HuH-7 (cell line): ENCODE data around the gene CYTL1.
"Not testable (repeated sequence)": the region's sequence is repeated elsewhere in the genome, so short reads cannot be mapped to it uniquely, and the experiment has no call there.

Experiments used
- DNase-seq: peaks from one replicate; pipeline ENCODE4 v3.0.0; 2011; ENCODE audit warnings: low spot score

CYTL1 gene

GRCh38 chr4:4996935-4997334 lies 22.3 kb downstream of the CYTL1 start:
- not testable (repeated sequence) for DNase-seq

DNA sequence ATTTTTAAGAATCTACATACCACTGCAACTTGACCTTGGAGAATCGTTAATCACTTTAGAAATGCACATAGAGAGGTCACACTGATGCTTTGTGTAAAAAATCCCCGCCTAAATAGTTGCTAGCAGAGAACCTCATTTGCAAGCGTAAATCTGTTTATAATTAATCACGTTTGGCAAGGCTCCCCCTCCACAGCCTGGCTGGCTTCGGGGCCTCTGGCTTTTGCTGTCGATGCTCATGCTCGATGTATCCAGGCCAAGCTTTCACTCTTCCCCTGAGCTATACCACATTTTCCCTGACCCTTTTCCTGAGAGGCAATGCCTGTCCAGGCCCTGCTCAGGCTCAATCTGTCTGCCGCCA lies 23.4 kb downstream of the CYTL1 start:
- DNase-seq, result no peak

DNA sequence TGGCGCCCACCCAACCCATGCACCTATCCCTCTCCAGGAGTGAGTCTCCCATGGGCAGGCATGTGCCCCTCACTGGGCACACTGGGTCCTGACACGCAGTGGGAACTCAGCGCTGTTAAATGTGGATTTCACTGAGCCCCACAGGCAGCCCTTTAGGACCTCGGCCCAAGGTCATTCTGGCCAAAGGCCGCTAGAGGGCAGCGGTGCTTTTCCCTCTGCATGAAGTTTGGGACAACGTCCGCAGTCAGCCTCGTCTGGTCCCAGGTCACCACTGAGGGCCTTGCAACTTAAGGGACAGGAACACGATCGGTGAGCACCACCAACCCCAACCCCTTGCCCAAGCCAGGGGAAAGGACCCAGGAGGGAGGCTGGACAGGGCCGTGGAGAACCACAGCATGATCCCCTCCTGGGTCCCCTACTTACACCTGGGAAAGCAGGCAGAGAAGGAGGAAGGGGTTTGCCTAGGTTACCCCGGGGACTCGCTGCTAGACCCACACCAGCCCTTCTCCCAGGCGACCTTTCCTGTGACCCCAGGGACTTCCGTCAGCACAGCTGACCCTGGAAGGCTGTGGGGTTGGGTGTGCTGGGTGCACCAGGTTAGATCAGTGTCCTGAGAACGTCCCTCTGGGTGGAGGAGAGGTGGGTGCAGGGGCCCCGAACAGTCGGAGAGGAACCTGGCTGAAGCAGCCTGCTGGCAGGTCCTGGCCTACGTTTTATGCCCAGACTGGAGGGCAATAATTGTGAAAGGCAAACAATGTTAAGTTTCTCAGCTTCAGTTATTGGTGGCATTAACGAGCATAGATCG lies 24.0 kb downstream of the CYTL1 start:
- peak; percentile 68 for DNase-seq

GRCh38 chr4:4994312-4995097 lies 24.8 kb downstream of the CYTL1 start:
- no peak for DNase-seq

DNA sequence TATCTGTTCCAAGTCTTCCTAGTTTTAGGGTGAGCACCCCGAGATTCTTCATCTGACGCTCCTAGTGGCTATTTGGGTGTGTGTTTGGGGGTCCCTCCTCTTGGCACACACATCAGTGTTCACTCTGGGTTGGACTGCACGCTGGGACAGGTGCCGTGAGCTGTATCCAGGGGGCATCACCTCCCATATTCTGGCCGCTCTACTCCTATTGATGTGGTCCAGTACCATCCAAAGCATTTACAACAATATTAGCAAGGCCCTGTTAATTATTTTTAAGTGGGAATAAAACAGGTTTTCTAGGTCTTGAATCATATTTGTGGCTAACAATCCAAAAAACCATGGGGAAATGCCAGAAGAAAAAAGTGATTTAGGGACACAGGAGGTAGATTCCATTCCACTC lies 26.4 kb downstream of the CYTL1 start:
- DNase-seq, result no peak

DNA sequence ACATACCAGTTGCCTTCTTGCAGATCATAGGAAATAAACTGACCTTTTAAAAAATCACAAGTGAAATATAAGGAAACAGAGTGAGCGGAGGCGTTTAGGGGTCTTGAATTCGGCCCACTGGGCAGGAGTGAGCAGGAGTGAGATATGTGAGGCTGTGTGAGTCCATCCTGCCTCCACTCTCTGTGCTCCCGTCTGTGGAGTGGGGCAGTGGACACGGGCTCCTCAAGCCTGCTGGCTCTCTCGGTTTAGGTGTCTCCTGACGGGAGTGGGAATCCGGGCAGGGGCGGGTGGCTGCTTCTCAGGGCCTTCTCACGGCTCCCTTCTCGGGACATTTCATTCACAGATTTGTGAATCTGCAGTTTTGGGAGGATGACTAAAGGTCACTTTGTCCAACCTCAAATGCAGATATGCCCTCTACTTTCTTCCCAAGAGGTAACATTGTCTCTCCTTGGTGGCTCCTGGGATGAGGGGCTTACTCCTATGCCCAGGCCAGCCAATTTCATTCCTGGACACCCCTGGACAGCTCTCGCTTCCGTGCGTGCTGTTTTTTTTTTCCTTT lies 27.6 kb downstream of the CYTL1 start:
- no peak for DNase-seq

- no peak for DNase-seq
Measured at GRCh38 chr4:4990857-4991540, 28.3 kb downstream of the CYTL1 start.

- DNase-seq, result no peak
Measured at GRCh38 chr4:4990329-4990728, 28.9 kb downstream of the CYTL1 start.

GRCh38 chr4:4989083-4989622 lies 30.1 kb downstream of the CYTL1 start:
- DNase-seq, result no peak

GRCh38 chr4:4987656-4988055 lies 31.6 kb downstream of the CYTL1 start:
- DNase-seq, result no peak

DNA sequence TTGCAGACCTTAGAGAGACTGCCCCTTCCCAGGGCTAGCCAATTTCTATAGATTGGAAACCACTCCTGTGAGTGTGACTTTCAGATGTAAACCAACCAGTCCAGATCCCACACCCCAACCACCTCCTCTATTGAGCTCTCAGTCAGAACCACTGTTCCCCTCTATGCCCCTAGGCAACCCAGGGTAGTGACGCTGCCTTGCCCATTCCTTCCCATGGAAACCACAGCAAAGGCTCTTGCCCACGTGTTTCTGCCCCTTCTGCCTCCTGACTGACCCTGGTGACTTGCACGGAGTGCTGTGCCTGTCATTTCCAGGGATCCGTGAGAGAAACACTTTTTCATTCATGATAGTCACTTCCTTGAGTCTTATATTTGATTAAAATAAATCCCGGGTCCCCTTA lies 32.4 kb downstream of the CYTL1 start:
- no peak for DNase-seq

DNA sequence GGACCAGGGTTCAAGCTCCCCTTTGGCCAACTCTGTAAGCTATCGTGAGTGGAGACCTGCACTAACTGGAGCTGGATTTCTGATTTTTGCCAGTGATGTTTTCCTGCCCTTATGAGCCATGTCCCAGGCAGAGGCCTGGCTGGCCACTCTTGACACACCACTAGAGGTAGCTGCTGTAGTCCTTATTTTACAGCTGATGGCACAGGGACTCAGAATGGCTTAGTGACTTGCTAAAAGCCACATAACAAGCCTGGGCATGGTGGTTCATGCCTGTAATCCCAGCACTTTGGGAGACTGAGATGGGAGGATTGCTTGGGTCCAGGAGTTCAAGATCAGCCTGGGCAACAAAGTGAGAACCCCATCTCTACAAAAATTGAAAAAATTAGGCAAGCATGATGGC lies 33.4 kb downstream of the CYTL1 start:
- DNase-seq, result no peak

DNA sequence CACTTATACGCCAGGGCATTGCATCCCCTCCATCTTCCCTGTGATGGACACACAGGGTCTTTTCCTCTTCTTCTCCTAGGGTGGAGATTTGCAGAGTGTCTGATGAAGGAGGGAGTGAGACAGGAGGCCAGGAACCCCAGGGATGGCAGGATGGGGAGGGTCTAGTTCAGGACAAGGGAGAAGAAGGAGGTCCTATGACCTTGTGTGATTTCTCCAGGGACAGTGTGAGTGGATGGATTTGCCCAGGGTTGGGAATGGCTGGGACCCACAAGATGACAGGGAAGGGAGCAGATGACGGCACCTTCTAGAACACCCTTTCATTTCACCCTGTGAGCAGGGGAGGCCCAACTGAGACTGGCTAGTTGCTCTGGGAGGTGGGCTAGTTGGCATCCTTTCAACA lies 34.2 kb downstream of the CYTL1 start:
- no peak for DNase-seq

GRCh38 chr4:4984186-4984585 lies 35.1 kb downstream of the CYTL1 start:
- no peak for DNase-seq

- DNase-seq, result no peak
Measured at GRCh38 chr4:4981827-4982226, 37.4 kb downstream of the CYTL1 start.

- no peak for DNase-seq
Measured at GRCh38 chr4:4981427-4981826, 37.8 kb downstream of the CYTL1 start.

DNA sequence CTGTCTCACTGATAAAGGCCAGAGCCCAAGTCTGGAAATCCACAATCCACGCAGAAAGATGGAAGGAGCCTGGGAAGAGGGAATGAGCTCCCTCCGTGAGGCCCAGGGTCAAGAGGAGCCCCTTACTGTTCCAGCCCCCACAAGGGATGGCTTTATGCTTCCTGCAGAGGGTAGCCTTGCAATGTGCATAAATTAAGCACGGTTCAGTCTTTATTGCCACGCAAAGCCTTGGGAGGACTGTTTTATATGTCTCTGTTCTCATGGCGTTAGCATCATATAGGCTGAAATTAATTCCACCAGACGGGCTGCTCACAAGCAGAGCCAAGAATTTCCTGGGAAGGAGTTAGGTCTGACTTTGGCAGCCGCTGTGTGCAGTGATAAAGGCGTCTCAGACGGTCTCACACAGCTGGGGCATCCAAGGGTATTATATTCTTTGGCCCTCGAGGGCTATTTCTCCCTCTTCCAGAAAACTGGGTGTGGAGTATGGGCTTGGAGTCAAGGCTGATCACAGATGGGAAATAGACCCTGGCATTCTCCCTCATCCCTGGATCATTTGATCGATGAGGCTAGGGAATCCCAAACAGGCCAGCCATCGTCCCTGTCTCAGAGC lies 38.5 kb downstream of the CYTL1 start:
- DNase-seq, result no peak

DNA sequence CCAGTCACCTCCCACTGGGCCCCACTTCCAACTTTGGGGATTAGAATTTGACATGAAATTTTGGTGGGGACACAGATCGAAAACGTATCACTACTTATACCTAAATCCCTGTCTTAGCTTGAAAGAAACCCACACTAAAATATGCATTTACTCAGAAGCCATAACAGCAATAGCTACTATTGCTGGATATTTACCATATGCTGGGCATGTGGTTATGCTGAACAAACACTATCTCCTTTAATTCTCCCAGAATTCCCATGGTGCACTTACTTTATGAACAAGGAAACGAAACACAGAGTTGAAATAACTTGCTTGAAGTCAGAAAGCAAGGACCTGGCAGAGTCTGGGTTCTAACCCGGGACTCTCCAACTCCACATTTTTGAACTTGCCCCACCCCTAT lies 39.3 kb downstream of the CYTL1 start:
- DNase-seq, result no peak

- no peak for DNase-seq
Measured at GRCh38 chr4:4974727-4975126, 44.5 kb downstream of the CYTL1 start.

- no peak for DNase-seq
Measured at GRCh38 chr4:4971796-4972195, 47.5 kb downstream of the CYTL1 start.

DNA sequence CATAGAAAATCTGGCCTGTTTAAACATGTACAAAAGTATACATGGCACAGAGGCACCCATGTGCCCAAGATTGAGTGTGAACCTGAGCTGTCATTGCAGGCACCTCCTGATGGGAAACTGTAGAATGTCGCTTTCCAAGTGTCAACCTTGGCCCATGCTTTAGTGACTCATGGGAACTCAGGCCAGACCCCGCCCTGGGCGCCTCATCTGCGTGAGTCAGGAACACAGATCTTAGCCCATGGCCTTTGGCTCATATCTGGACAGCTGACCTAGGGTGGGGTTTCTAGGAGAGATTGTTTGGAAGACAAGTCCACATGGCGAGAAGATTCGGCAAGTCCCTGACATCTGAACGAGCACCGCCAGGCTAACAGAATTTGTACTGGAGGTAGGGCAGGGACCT lies 50.0 kb downstream of the CYTL1 start:
- DNase-seq, result no peak

DNA sequence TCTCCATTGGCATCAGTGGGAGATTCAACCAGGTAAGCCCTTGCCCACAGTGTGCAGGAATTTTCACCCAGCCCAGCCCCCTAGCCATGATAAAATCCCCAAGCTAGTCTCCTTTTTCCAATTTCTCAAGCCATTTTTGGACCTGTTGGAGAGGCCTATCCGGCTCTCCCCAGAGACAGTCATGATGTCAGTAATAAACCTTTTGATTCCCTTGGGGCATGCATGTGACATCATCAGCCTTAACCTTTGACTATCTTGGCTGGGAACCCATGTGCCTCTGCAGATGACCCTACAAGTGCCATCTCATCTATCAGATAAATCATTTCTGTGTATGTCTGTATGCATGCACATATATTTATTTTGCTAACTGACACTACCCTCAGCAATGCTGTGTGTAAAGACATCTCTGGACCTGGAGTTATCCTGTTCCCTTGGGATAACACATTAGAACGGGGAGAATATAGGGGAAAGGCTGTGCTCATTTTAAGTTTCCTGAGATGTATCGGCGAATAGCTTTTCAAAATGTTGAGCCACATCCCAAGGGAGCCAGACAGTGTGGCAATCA lies 51.0 kb downstream of the CYTL1 start:
- DNase-seq, result no peak
